Breast epithelium (tissue), 4 donors: Measurements from ENCODE around the gene ABHD2. TPM values are rescaled to one million over a fixed set of nuclear protein-coding genes. Genes with fewer than 3 reads are reported as not detected.

Experiments
- DNase-seq, 2 donors: peaks; one replicate each; pipeline ENCODE4 v3.0.0-alpha.2; 2019; ENCODE audit warnings: low spot score in 2 of 2
- H3K27ac ChIP-seq, 2 donors: fragments of 200-600 bp; sonication (generic) in 1 of 2; one replicate each; pipeline ENCODE4 v1.5.1; 2016 to 2019; ENCODE audit warnings: mild to moderate bottlenecking in 1 of 2
- H3K27me3 ChIP-seq, 2 donors: fragments of 200-600 bp; sonication (generic) in 1 of 2; one replicate each; pipeline versions ENCODE4 v1.5.1 to v1.6.0; 2017 to 2019; ENCODE audit warnings: control low read depth in 1 of 2, mild to moderate bottlenecking in 1 of 2
- H3K36me3 ChIP-seq: fragments of 200-600 bp; one replicate; pipeline ENCODE4 v1.5.1; 2019
- H3K4me1 ChIP-seq, 2 donors: fragments of 200-600 bp; sonication (generic); one replicate each; pipeline ENCODE4 v1.5.1; 2016 to 2019; ENCODE audit warnings: control low read depth in 1 of 2
- H3K4me3 ChIP-seq, 3 donors: fragments of 200-600 bp; sonication (generic); 1 replicate in 2 of 3; 2 replicates in 1 of 3; pipeline ENCODE4 v1.5.1; 2016 to 2019; ENCODE audit warnings: mild to moderate bottlenecking in 3 of 3, moderate library complexity in 2 of 3
- H3K9me3 ChIP-seq, 2 donors: fragments of 200-600 bp; sonication (generic) in 1 of 2; one replicate each; pipeline ENCODE4 v1.5.1; 2016 to 2019; ENCODE audit warnings: control low read depth in 1 of 2
- POLR2A ChIP-seq: fragments of 450-650 bp; IDR thresholded peaks from one replicate; pipeline ENCODE4 v1.6.1; 2016; ENCODE audit warnings: antibody characterized with exemption, mild to moderate bottlenecking, moderate library complexity
- POLR2AphosphoS5 ChIP-seq, 3 donors: sonication (generic); formaldehyde crosslinking; IDR thresholded peaks; one replicate each; pipeline ENCODE4 v1.6.1; 2017; ENCODE audit warnings: antibody characterized with exemption in 3 of 3
- intact Hi-C: fragments of 100-400 bp; cut with DNase I; formaldehyde crosslinking; loops from one replicate; pipeline ENCODE4 v1.15.1; 2023; ENCODE audit warnings: low total_unique reads
- total RNA-seq, 3 donors: library from RNA; depleted of rRNA; stranded (reverse); fragments of >200 nt; gene quantifications; one replicate each; pipeline ENCODE4 v1.1.0, GENCODE V29; 2016
- TF ChIP-seq, protein P1 (sequence below), 3 donors: fragments of 450-650 bp; IDR thresholded peaks; one replicate each; pipeline ENCODE4 v1.5.1; 2016 to 2017; ENCODE audit warnings: antibody characterized with exemption in 3 of 3, mild to moderate bottlenecking in 3 of 3, moderate library complexity in 3 of 3

ABHD2 gene
- total RNA-seq, 3 donors from 2014 or later, result 76.7 to 91.2 (median 80.3) TPM

DNA sequence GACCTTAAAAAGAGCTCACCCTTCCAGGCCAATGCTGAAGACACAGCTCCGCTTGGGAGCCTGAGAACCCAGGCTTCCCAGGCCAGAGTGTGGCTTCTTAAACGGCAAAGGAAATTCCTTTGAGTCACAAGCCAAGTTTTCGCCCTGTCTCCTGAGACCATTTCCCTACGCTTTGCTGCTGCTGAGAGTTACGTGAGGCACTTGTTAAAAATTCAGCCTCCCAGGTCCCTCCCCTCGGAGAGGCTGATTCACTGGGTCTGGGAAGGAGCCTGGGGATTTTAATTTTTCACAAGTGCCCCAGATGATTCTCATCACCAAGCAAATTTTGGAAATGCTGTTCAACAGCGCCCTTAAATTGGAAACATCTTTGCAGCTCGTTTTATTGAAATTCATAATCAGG lies 107.6 kb downstream of the ABHD2 start:
- intact Hi-C loops, result no loop called here
- no peaks in the 10 kb centered on the region for H3K9me3 ChIP-seq
- TF ChIP-seq POLR2A, result no peak
- no peak for TF ChIP-seq POLR2AphosphoS5 (IDR thresholded peaks at IDR 0.05)
- TF ChIP-seq, protein P1, sequence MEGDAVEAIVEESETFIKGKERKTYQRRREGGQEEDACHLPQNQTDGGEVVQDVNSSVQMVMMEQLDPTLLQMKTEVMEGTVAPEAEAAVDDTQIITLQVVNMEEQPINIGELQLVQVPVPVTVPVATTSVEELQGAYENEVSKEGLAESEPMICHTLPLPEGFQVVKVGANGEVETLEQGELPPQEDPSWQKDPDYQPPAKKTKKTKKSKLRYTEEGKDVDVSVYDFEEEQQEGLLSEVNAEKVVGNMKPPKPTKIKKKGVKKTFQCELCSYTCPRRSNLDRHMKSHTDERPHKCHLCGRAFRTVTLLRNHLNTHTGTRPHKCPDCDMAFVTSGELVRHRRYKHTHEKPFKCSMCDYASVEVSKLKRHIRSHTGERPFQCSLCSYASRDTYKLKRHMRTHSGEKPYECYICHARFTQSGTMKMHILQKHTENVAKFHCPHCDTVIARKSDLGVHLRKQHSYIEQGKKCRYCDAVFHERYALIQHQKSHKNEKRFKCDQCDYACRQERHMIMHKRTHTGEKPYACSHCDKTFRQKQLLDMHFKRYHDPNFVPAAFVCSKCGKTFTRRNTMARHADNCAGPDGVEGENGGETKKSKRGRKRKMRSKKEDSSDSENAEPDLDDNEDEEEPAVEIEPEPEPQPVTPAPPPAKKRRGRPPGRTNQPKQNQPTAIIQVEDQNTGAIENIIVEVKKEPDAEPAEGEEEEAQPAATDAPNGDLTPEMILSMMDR (IDR thresholded peaks at IDR 0.05), result no peak
- no peak overlapping the region for H3K4me3 ChIP-seq
- H3K27ac ChIP-seq, result peak overlapping the region in 1 of 2 donors; percentile 48
- H3K27me3 ChIP-seq, result no peaks in the 10 kb centered on the region
- H3K36me3 ChIP-seq, result no peaks in the 10 kb centered on the region
- DNase-seq, result no peak
- H3K4me1 ChIP-seq, result no peaks in the 10 kb centered on the region

DNA sequence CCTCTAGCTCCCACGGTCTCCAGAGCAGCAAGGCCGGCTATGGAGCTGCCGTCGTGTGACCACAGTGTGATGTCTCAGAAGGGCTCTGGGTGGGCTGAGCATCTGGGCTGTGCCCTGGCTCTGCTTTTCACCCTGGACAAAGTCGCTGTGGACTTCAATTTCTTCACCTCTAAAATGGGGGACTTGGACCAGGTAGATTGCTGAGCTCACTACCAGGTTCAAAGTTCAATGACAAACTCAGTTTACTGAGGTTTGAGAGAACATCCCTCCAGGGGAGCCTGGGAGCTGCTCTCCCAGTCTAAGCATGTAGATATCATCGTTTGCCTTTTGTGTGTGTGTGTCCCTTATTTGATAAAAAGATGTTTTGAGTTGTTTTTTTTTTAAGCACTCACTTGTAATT lies 108.0 kb downstream of the ABHD2 start:
- TF ChIP-seq POLR2A (no peak), POLR2AphosphoS5 (IDR thresholded peaks at IDR 0.05) (no peak)
- TF ChIP-seq, protein P1 (IDR thresholded peaks at IDR 0.05), result no peak
- intact Hi-C loops, result no loop called here
- H3K9me3 ChIP-seq, result no peaks in the 10 kb centered on the region
- H3K27me3 ChIP-seq, result no peaks in the 10 kb centered on the region
- H3K27ac ChIP-seq, result peak overlapping the region in 1 of 2 donors; percentile 48
- no peaks in the 10 kb centered on the region for H3K36me3 ChIP-seq
- H3K4me3 ChIP-seq, result no peak overlapping the region
- H3K4me1 ChIP-seq, result no peaks in the 10 kb centered on the region
- no peak for DNase-seq

DNA sequence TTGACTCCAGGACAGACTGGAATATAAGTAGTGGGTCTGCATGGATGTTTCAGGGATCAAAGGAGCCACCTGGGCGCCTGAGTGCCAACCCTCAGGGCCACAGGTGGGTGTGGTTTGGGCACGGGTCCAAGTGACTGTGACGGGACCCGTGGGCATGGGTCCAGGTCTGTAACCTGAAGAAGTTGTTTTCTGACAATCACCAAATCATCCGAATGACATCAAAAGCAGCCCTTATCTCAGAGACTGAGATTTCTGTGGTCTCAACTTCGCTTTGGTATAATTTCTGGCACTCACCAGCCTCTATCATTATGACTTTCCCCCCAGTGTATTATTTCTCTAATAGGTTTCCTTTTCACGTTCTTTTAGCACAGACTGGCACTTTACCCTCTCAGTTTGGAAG lies 108.7 kb downstream of the ABHD2 start:
- Histone ChIP-seq H3K4me3 (no peak overlapping the region), H3K27ac (peak overlapping the region; percentile 63 to 74), H3K4me1 (no peaks in the 10 kb centered on the region), H3K27me3 (no peaks in the 10 kb centered on the region), H3K36me3 (no peaks in the 10 kb centered on the region), H3K9me3 (no peaks in the 10 kb centered on the region)
- no peak for DNase-seq
- no peak for TF ChIP-seq POLR2A
- TF ChIP-seq POLR2AphosphoS5 (IDR thresholded peaks at IDR 0.05), result no peak
- TF ChIP-seq, protein P1 (IDR thresholded peaks at IDR 0.05), result no peak
- intact Hi-C loops, result no loop called here

DNA sequence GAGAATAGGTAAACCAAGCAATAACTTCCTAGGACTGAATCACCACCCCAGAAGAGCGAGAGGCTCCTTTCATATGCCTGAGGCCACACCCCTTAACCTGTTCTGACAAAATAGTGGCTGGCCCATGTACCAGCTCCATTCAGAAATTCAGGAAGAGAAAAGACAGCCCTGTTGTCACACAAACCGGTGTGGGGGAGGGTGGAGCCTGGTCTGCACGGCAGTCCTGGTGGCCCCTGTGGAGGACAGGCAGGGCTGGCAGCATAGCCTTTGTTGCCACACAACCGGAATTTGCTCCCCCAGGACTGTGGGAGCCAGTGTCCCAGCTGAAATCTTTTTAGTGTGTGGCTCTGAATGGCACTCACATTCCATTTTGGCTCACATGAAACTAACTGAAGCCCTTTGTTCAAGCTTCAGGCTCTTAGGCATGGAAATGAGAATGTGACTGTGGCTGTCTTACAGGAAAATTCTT lies 109.3 kb downstream of the ABHD2 start:
- no peaks in the 10 kb centered on the region for H3K9me3 ChIP-seq
- TF ChIP-seq POLR2AphosphoS5 (IDR thresholded peaks at IDR 0.05), result peak in 1 of 3 donors; percentile 19
- TF ChIP-seq POLR2A, result no peak
- no peaks in the 10 kb centered on the region for H3K36me3 ChIP-seq
- intact Hi-C loops, result no loop called here
- H3K4me3 ChIP-seq, result no peak overlapping the region
- H3K27ac ChIP-seq, result peak overlapping the region; percentile 63 to 74
- DNase-seq, result peak in 1 of 2 donors; percentile 86
- H3K4me1 ChIP-seq, result no peaks in the 10 kb centered on the region
- H3K27me3 ChIP-seq, result no peaks in the 10 kb centered on the region

DNA sequence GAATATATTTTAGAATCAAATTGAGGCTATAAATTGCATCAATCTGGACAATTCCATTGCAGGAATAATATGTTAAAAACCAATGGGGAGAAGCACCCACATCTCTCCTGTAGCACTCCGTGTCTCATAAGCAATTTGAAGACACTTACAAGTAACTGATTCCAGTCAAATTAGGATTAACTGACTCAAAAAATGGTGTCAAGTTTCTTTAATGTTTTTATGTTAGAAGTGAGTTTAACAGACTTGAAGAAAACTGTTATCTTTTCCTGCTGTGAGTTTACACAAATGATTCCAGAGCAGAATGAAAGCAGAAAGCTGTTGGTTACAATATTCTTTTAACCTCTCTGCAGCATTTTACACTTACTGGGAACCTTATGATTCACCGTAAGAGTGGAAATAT lies 109.9 kb downstream of the ABHD2 start:
- Histone ChIP-seq H3K36me3 (no peaks in the 10 kb centered on the region), H3K4me1 (no peaks in the 10 kb centered on the region), H3K27me3 (no peaks in the 10 kb centered on the region), H3K27ac (peak overlapping the region; percentile 63 to 74), H3K9me3 (no peaks in the 10 kb centered on the region), H3K4me3 (no peak overlapping the region)
- DNase-seq, result no peak
- intact Hi-C loops, result no loop called here
- TF ChIP-seq POLR2AphosphoS5 (IDR thresholded peaks at IDR 0.05), result no peak

DNA sequence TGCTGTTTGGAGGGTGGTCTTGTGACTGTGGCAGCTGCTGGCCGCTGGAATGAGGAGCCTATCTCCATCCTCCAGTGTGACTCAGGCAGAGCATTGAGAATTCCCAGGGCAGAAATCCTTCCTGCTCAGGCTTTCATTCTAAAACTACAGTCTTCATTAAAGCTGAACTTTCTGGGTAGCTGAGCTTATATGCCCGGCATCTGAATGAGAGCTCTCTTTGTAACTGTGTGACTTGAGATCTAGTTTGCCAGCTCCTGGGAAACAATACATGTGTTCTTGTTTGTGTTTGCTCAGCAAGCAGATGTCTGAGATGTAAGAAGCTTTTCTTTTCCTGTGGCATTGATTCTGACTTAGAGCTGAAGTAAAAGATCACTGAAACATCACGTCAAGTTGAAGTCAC lies 110.7 kb downstream of the ABHD2 start:
- no peak for DNase-seq
- Histone ChIP-seq H3K27ac (peak overlapping the region in 1 of 2 donors; percentile 74), H3K36me3 (no peaks in the 10 kb centered on the region), H3K9me3 (no peaks in the 10 kb centered on the region), H3K4me3 (no peak overlapping the region), H3K27me3 (no peaks in the 10 kb centered on the region), H3K4me1 (no peaks in the 10 kb centered on the region)
- TF ChIP-seq POLR2A (no peak), POLR2AphosphoS5 (IDR thresholded peaks at IDR 0.05) (no peak)
- TF ChIP-seq, protein P1 (IDR thresholded peaks at IDR 0.05), result no peak
- intact Hi-C loops, result no loop called here
